Right ventricle myocardium superior (tissue), 1 donor: ENCODE results near the gene COL8A1. TPM values are rescaled to one million over a fixed set of nuclear protein-coding genes. Genes with fewer than 3 reads are reported as not detected.

ENCODE experiments used
- ATAC-seq: fragments of 200-7000 bp; cut with Tn5 transposase; one replicate; pipeline ENCODE4 v1.9.1; 2020; ENCODE audit warnings: mild to moderate bottlenecking; ENCODE audit not compliant: poor library complexity
- DNase-seq: peaks from one replicate; pipeline ENCODE4 v3.0.0-alpha.2; 2020
- intact Hi-C: fragments of 100-400 bp; cut with DNase I; formaldehyde crosslinking; loops from one replicate; pipeline ENCODE4 v1.11.2; 2022
- total RNA-seq: library from RNA; stranded (reverse); fragmentation: NEBNext Ultra II Directional; extraction: Animal tissue kit (Norgen Biotek cat#: 25700); gene quantifications from one replicate; pipeline ENCODE4 v1.2.1, GENCODE V29; 2021
- donor health status: DM: no; HTN: yes; CAD: no; lungs with severe emphysema.

Gene COL8A1
- total RNA-seq, 1 donor from 2014 or later, result 9.4 TPM

DNA sequence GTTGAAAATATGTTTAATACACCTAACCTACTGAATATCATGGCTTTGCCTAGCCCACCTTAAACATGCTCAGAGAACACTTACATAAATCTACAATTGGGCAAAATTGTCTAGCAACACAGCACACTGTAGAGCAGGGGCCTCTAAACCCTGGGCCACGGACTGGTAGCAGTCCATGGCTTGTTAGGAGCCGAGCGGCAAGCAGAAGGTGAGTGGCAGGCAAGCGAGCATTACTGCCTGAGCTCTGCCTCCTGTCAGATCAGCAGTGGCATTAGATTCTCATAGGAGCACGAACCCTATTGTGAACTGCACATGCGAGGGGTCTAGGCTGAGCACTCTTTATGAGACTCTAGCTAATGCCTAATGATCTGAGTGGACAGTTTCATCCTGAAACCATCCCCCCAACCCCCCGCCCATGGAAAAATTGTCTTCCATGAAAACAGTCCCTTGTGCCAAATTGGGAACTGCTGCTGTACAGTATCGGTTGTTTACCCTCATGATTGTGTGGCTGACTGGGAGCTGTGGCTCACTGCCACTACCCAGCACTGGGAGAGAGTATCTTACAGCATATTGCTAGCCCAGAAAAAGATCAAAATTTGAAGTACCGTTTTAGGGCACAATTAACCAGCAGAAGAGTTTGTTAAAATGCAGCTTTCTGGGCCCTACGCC is 205.3 kb downstream of the COL8A1 start:
- ATAC-seq (peak; percentile 30), DNase-seq (peak; percentile 34)
- intact Hi-C loops, result no loop called here

DNA sequence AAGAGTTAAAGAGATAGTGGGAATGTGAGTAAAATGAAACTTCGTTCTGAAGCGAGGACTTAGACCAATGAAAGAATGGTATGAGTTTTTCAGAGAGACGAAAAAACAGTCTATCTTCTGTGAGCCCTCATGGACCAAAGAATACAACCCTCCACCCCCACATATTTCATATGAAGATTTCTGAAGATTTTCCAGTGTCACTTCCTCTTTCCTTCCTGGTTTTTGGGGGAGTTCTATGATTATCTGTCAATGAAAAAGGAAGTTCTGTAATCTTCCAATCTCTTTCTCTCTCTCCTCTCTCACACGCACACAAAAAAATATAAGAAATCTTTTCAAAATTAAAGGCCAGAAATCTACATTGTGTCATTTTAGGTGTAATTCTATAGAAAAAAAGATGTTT is 206.9 kb downstream of the COL8A1 start:
- no peak for ATAC-seq
- intact Hi-C loops, result loop anchor here (5.0 kb wide), 1 partner anchor 212 kb away; no protein-coding TSS in a partner anchor
- no peak for DNase-seq

DNA sequence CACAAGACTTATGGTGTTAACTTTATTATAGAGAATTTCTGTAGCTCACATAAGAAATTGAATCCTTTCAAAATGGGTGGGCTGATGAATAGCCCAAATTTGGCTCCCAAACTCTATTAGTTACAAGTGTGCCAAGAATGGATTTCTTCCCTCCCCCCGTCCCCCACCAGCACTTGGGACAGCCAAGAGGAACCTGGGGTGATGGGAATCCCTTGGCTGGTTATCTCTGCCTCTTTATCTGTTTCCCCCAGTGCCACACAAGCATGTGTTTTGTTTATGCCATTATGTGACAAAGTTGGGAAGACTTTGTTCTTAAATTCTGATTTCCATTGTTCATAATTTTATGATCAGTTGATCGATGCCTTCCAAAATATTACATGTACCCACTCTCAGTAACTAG is 207.6 kb downstream of the COL8A1 start:
- intact Hi-C loops, result loop anchor here (5.0 kb wide), 1 partner anchor 211 kb away; no protein-coding TSS in a partner anchor
- DNase-seq (no peak), ATAC-seq (no peak)

DNA sequence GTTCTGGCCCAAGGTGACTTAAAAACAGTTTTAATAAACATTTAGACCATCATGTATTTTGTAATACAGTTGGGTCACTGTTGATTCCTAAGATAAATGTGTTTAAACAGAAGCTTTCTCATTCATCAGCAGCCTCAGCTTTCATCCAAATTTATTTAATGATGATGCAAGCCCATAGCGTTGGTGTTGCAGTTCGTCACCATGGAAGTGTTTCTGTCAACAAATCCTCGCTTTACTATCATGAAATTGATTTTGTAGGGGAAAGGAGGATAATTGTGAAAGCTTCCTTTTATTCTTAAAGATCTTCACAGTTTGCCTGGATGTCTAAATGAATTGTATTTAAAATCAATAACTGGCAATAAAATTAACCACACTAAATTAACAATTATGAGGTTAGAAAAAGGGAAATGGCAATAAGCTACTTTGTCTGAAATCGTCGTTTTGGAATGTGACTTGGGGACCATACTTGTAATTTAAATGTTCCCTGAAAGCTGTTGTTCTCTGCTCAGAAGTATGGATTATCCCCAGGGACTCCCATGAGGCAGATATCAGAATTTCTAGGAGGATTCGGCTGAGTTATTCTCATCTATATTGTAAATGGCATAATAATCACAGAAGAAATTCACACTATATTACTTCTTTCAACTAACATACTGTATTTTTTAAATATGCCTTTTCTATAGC is 208.2 kb downstream of the COL8A1 start:
- intact Hi-C loops, result loop anchor here (5.0 kb wide), 1 partner anchor 211 kb away; no protein-coding TSS in a partner anchor
- DNase-seq (no peak), ATAC-seq (peak; percentile 60)

DNA sequence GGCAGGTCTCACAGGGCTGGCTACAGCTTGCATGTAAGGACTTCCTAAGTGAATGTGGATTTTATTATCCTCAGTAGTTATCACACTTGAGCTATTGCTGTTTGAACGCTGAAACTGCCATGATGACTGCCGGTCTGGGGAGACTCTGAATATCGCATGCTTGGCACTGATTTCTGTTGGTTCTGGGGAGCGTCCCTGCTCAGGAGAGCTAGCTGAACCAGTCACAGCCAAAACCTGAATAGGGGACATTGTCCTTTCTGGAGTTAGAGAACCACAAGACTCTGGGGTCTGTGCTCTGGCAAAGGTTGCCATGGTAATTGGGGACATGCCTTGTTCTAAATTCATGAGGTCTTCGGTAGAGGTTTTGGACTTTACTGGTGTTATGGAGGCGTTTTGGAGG is 210.0 kb downstream of the COL8A1 start:
- DNase-seq, result no peak
- ATAC-seq, result no peak
- intact Hi-C loops, result loop anchor here (5.0 kb wide), 1 partner anchor 209 kb away; no protein-coding TSS in a partner anchor

Other genes with a start within 250 kb of the COL8A1 start
- gene CMSS1, start 179.3 kb downstream of the COL8A1 start, total RNA-seq, result 36.9 TPM